ENCODE measurements around the gene CROCC. TPM values are rescaled to one million over a fixed set of nuclear protein-coding genes. Genes with fewer than 3 reads are reported as not detected.
"Not testable (repeated sequence)": the region's sequence is repeated elsewhere in the genome, so short reads cannot be mapped to it uniquely, and the experiment has no call there.

The CROCC gene
- total RNA-seq, 1 donor = 13.8 TPM

DNA sequence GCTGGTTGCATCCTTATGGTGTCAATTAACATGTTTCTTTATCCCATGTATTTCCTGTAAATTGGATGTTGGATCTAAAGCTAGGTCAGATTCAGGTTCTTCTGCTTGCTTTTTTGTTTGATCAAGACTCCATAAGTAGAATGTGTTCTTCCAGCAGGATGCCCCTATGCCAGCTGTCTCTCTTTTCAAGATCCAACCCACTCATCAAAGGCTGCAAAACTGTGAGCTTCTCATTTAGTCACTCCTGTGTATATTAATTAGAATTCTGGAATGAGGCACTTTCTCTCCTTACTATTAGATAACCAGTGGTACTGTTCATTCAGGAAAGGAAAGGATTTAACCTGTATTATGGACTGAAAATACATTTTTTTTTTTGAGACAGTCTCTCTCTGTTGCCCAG is 12.2 kb downstream of the CROCC start:
- not testable (repeated sequence) for H3K4me3 ChIP-seq (ENCODE audit: low read depth, low read length); DNase-seq (ENCODE audit: low read depth)

DNA sequence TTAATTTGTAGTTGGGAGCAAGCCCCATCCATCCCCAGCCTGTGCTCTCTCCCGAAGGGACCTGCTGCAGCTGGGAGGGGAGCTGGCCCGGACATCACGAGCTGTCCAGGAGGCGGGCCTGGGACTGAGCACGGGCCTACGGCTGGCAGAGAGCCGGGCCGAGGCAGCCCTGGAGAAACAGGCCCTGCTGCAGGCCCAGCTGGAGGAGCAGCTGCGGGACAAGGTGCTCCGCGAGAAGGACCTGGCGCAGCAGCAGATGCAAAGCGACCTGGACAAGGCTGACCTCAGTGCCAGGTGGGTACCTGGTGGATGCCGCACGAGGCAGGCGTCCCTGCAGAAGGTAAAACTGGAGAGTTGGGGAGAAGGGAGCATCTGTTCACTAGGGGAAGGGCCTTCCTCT is 14.8 kb downstream of the CROCC start:
- not testable (repeated sequence) for H3K4me3 ChIP-seq (ENCODE audit: low read depth, low read length); DNase-seq (ENCODE audit: low read depth)

GRCh38 chr1:16938351-16939321 is 16.9 kb downstream of the CROCC start:
- TF ChIP-seq, protein P1, sequence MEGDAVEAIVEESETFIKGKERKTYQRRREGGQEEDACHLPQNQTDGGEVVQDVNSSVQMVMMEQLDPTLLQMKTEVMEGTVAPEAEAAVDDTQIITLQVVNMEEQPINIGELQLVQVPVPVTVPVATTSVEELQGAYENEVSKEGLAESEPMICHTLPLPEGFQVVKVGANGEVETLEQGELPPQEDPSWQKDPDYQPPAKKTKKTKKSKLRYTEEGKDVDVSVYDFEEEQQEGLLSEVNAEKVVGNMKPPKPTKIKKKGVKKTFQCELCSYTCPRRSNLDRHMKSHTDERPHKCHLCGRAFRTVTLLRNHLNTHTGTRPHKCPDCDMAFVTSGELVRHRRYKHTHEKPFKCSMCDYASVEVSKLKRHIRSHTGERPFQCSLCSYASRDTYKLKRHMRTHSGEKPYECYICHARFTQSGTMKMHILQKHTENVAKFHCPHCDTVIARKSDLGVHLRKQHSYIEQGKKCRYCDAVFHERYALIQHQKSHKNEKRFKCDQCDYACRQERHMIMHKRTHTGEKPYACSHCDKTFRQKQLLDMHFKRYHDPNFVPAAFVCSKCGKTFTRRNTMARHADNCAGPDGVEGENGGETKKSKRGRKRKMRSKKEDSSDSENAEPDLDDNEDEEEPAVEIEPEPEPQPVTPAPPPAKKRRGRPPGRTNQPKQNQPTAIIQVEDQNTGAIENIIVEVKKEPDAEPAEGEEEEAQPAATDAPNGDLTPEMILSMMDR (IDR thresholded peaks at IDR 0.05; ENCODE audit: insufficient read depth, low read depth, low read length) = no peak
- no peak for DNase-seq (ENCODE audit: low read depth)
- H3K4me3 ChIP-seq (ENCODE audit: low read depth, low read length) = peak overlapping the region; percentile 35

DNA sequence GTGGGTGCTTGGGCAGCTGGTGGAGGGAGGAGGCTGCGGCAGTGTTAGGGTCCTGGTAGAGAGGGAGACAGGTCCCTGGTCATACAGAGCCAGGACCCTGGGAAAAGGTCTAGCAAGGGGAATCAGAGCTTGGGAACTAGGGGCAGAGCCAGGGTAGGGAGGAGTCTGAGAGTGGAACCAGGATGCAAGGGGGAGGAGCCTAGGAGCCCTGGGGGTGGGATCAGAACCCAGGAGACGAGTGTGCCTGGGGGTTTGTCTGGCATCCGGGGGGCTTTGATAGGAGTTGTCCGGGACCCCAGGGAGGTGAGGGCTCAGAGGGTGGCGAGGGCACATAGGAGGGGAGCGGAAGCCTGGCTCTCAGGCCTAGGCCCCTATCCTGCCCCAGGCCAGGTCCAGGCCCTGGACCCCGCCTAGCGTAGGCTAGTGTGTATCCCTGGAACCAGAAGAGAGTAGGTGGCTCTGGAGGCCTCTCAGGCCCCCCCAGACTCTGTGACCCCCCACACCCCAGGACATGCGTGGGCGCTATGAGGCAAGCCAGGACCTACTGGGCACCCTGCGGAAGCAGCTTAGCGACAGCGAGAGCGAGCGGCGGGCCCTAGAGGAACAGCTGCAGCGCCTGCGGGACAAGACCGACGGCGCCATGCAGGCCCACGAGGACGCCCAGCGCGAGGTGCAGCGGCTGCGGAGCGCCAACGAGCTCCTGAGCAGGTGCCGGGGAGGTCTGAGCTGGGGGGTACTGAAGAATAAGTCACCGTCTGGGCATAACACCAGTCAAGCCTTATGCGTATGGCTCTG is 17.9 kb downstream of the CROCC start:
- H3K4me3 ChIP-seq (ENCODE audit: low read depth, low read length) = peak overlapping the region; percentile 58
- not testable (repeated sequence) for DNase-seq (ENCODE audit: low read depth)

- TF ChIP-seq, protein P1 (IDR thresholded peaks at IDR 0.05; ENCODE audit: insufficient read depth, low read depth, low read length) = no peak
- no peak overlapping the region for H3K4me3 ChIP-seq (ENCODE audit: low read depth, low read length)
- DNase-seq (ENCODE audit: low read depth) = no peak
Measured at GRCh38 chr1:16944038-16944437, 22.3 kb downstream of the CROCC start.

- DNase-seq (ENCODE audit: low read depth); H3K4me3 ChIP-seq (ENCODE audit: low read depth, low read length): not testable (repeated sequence)
Measured at GRCh38 chr1:16945512-16945911, 23.8 kb downstream of the CROCC start.

- H3K4me3 ChIP-seq (ENCODE audit: low read depth, low read length); DNase-seq (ENCODE audit: low read depth): not testable (repeated sequence)
Measured at GRCh38 chr1:16946185-16946584, 24.5 kb downstream of the CROCC start.

DNA sequence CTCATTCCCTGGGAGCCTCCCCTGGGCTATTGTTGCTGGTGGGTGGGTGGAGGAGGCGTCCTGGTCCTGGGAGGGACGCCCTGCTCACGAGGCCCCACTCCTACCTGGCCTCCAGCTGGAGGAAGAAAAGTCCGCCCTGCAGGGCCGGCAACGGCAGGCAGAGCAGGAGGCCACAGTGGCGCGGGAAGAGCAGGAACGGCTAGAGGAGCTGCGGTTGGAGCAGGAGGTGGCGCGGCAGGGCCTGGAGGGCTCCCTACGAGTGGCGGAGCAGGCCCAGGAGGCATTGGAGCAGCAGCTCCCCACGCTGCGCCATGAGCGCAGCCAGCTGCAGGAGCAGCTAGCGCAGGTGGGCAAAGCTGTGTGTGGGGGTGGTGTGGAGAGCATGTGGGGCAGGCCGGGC is 24.9 kb downstream of the CROCC start:
- TF ChIP-seq, protein P1 (IDR thresholded peaks at IDR 0.05; ENCODE audit: insufficient read depth, low read depth, low read length) = no peak
- H3K4me3 ChIP-seq (ENCODE audit: low read depth, low read length) = no peak overlapping the region
- DNase-seq (ENCODE audit: low read depth) = no peak

DNA sequence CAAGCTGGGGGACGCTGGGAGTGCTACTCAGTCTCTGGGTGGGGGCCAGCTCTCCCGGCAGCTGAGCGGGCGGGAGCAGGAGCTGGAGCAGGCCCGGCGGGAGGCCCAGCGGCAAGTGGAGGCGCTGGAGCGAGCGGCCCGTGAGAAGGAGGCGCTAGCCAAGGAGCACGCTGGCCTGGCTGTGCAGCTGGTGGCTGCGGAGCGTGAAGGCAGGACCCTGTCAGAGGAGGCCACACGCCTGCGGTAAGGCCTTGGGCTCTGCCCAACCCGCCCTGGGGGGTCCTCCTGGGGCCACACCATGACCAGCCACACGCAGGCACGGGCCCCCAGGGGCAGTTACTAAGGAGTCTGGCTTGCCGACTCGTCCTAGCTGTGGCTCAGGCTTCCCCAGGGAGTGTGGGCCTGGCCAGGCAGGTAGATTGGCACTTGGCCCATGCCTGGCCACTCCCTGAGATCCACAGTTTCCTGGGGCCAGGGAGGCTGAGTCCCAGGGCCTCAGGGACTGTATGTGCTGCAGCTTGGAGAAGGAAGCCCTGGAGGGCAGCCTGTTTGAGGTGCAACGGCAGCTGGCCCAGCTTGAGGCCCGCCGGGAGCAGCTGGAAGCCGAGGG is 26.7 kb downstream of the CROCC start:
- DNase-seq (ENCODE audit: low read depth); H3K4me3 ChIP-seq (ENCODE audit: low read depth, low read length): not testable (repeated sequence)

- H3K4me3 ChIP-seq (ENCODE audit: low read depth, low read length); DNase-seq (ENCODE audit: low read depth): not testable (repeated sequence)
Measured at GRCh38 chr1:16949026-16949425, 27.3 kb downstream of the CROCC start.

DNA sequence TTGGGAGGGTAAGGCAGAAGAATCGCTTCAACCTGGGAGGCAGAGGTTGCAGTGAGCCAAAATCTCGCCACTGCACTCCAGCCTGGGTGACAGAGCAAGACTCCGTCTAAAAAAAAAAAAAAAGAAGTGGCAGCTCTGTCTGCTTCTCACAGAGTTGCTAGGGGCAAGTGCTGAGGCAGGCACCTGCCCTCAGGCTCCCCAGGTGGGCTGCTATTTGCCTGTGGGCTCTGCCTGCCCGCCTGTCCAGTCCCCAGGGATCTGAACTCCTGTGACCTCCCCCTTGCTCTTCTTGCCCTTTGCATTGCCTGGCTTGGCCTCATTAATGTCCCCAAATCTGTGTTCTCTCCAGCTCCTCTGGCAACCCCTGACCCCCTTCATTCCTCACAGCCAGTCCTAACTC is 30.6 kb downstream of the CROCC start:
- DNase-seq (ENCODE audit: low read depth) = not testable (repeated sequence)

More for the DNA sequence above, 30.6 kb downstream of the CROCC start:
- not testable (repeated sequence) for H3K4me3 ChIP-seq (ENCODE audit: low read depth, low read length)

Data from fibroblast of villous mesenchyme (primary cell).